ENCODE results near the gene LCK. TPM values are rescaled to one million over a fixed set of nuclear protein-coding genes. Genes with fewer than 3 reads are reported as not detected.

The LCK gene
- total and polyA plus RNA-seq, 2 experiments from 2014 or later, result 33.2 to 86.6 TPM

- Histone ChIP-seq H3K36me3 (ENCODE audit: insufficient read depth) (peaks cover 6% of the 10 kb centered on the region), H2AFZ (no peak overlapping the region), H3K27ac (ENCODE audit: low read depth) (no peak overlapping the region; the same call in none of the 2 replicates), H3K4me3 (no peak overlapping the region), H3K4me2 (no peak overlapping the region), H3K9me2 (ENCODE audit: insufficient read depth) (no peaks in the 10 kb centered on the region), H3F3A (replicated peaks; ENCODE audit: low read depth) (no peaks in the 10 kb centered on the region), H3K4me1 (ENCODE audit: insufficient read depth) (no peaks in the 10 kb centered on the region), H4K20me1 (replicated peaks; ENCODE audit: insufficient read depth) (peaks cover 51% of the 10 kb centered on the region), H3K79me2 (replicated peaks; ENCODE audit: insufficient read depth) (peaks cover 96% of the 10 kb centered on the region), H3K27me3 (ENCODE audit: insufficient read depth) (no peaks in the 10 kb centered on the region)
- Mint-ChIP-seq H3K4me3 (no peak overlapping the region), H3K27ac (no peak overlapping the region), H3K4me1 (no peaks in the 10 kb centered on the region), H3K27me3 (ENCODE audit: insufficient read depth, low read depth, poor library complexity) (peaks cover 6% of the 10 kb centered on the region), H3K36me3 (ENCODE audit: low read depth) (peaks cover 21% of the 10 kb centered on the region), H3K9me3 (peaks cover 6% of the 10 kb centered on the region; the same call in 1 of the 3 replicates)
- ATAC-seq (no peak), DNase-seq (ENCODE audit: low spot score) (no peak)
- TF ChIP-seq NANOG (IDR thresholded peaks at IDR 0.05; ENCODE audit: borderline replicate concordance), result no peak
- no peak for TF ChIP-seq EZH2phosphoT487 (IDR thresholded peaks at IDR 0.05; ENCODE audit: unreplicated experiment)
- no peak for TF ChIP-seq EZH2 (IDR thresholded peaks at IDR 0.05; ENCODE audit: low read depth, unreplicated experiment)
- TF ChIP-seq STAT1 (IDR thresholded peaks at IDR 0.05; ENCODE audit: unreplicated experiment), result no peak
- TF ChIP-seq ETS1 (IDR thresholded peaks at IDR 0.05), result no peak
- no peak for TF ChIP-seq REST (IDR thresholded peaks at IDR 0.05; ENCODE audit: unreplicated experiment)
- TF ChIP-seq CTCF (conservative IDR thresholded peaks at IDR 0.05; ENCODE audit: low read depth in 2 of 2), result no peak
- TF ChIP-seq CREB1 (CRISPR knock-in tag; IDR thresholded peaks at IDR 0.05; ENCODE audit: low read depth), result no peak
- TF ChIP-seq ZNF462 (CRISPR knock-in tag; IDR thresholded peaks at IDR 0.05), result no peak
- no peak for TF ChIP-seq JUNB (IDR thresholded peaks at IDR 0.05; ENCODE audit: unreplicated experiment)
- TF ChIP-seq ZNF331 (CRISPR knock-in tag; IDR thresholded peaks at IDR 0.05; ENCODE audit: low read depth), result no peak
- no peak for TF ChIP-seq ZNF114 (CRISPR knock-in tag; IDR thresholded peaks at IDR 0.05)
- no peak for TF ChIP-seq POLR2AphosphoS5 (IDR thresholded peaks at IDR 0.05; ENCODE audit: low read depth)
These were observed 58.9 kb downstream of the LCK start for GRCh38 chr1:32309960-32310359.

Measured in GM23338 (cell line).